Thymus (tissue), 11 donors: ENCODE measurements around the gene COL7A1. TPM values are rescaled to one million over a fixed set of nuclear protein-coding genes. Genes with fewer than 3 reads are reported as not detected.

Source experiments
- DNase-seq, 9 donors: peaks; one replicate each; pipeline ENCODE4 v3.0.0-alpha.2; 2013; ENCODE audit warnings: low spot score in 9 of 9, low read depth in 6 of 9, missing footprints in 1 of 9
- H3K27ac ChIP-seq, 2 donors: one replicate each; pipeline ENCODE4 v1.5.1; 2013; ENCODE audit warnings: control low read depth in 1 of 2, low read depth in 1 of 2, low read length in 1 of 2, mild to moderate bottlenecking in 1 of 2, moderate library complexity in 1 of 2
- H3K27me3 ChIP-seq, 2 donors: one replicate each; pipeline ENCODE4 v1.5.1; 2013; ENCODE audit warnings: low read length in 1 of 2; ENCODE audit not compliant: control insufficient read depth in 2 of 2, insufficient read depth in 1 of 2
- H3K36me3 ChIP-seq, 2 donors: one replicate each; pipeline ENCODE4 v1.5.1; 2013; ENCODE audit warnings: low read length in 1 of 2, mild to moderate bottlenecking in 1 of 2, moderate library complexity in 1 of 2; ENCODE audit not compliant: control insufficient read depth in 2 of 2, insufficient read depth in 2 of 2
- H3K4me1 ChIP-seq, 2 donors: one replicate each; pipeline ENCODE4 v1.5.1; 2013; ENCODE audit warnings: low read length in 2 of 2; ENCODE audit not compliant: control insufficient read depth in 2 of 2, insufficient read depth in 2 of 2
- H3K4me3 ChIP-seq, 2 donors: one replicate each; pipeline ENCODE4 v1.5.1; 2013; ENCODE audit warnings: low read length in 2 of 2, control low read depth in 1 of 2, mild to moderate bottlenecking in 1 of 2
- H3K9me3 ChIP-seq, 2 donors: one replicate each; pipeline ENCODE4 v1.5.1; 2013; ENCODE audit warnings: low read length in 1 of 2, mild to moderate bottlenecking in 1 of 2; ENCODE audit not compliant: control insufficient read depth in 2 of 2, insufficient read depth in 1 of 2
- WGBS: extraction: QIAGEN DNeasy Blood & Tissue Kit; methylation state at CpG from one replicate; pipeline ENCODE4 v1.1.7; 2013; 5-methylcytosine and 5-hydroxymethylcytosine counted together
- polyA plus RNA-seq: library from polyadenylated mRNA; stranded (reverse); fragments of 200-250 nt; gene quantifications from one replicate; pipeline ENCODE4 v1.2.3, GENCODE V29; 2013
- total RNA-seq: library from RNA; stranded (reverse); fragments of 120-200 nt; gene quantifications from one replicate; pipeline ENCODE4 v1.2.4, GENCODE V29; 2013
- donor health status: healthy.

COL7A1 gene
- total and polyA plus RNA-seq, 2 donors = 4.4 to 273 TPM

GRCh38 chr3:48562367-48563095, 32.6 kb downstream of the COL7A1 start:
- H3K9me3 ChIP-seq = peaks cover 0 to 5% of the 10 kb centered on the region in 2 donors
- peaks cover 0 to 14% of the 10 kb centered on the region in 2 donors for H3K27me3 ChIP-seq
- no peak for DNase-seq
- no peak overlapping the region for H3K4me3 ChIP-seq
- no peaks in the 10 kb centered on the region for H3K36me3 ChIP-seq
- no peak overlapping the region for H3K27ac ChIP-seq
- WGBS = 96% methylated on average over 20 of the region's 20 CpGs
- H3K4me1 ChIP-seq = peaks cover 0 to 29% of the 10 kb centered on the region in 2 donors

GRCh38 chr3:48561045-48561736, 33.9 kb downstream of the COL7A1 start:
- Histone ChIP-seq H3K27ac (no peak overlapping the region), H3K9me3 (peaks cover 0 to 5% of the 10 kb centered on the region in 2 donors), H3K36me3 (no peaks in the 10 kb centered on the region), H3K4me1 (peaks cover 1 to 40% of the 10 kb centered on the region in 2 donors), H3K27me3 (peaks cover 0 to 14% of the 10 kb centered on the region in 2 donors), H3K4me3 (no peak overlapping the region)
- peak in 1 of 9 donors; percentile 29 for DNase-seq
- 44% methylated on average over 21 of the region's 21 CpGs for WGBS

GRCh38 chr3:48560648-48561018, 34.5 kb downstream of the COL7A1 start:
- Histone ChIP-seq H3K4me3 (no peak overlapping the region), H3K4me1 (peaks cover 3 to 42% of the 10 kb centered on the region in 2 donors), H3K27ac (no peak overlapping the region)

GRCh38 chr3:48558493-48559134, 36.5 kb downstream of the COL7A1 start:
- Histone ChIP-seq H3K4me3 (no peak overlapping the region), H3K36me3 (no peaks in the 10 kb centered on the region), H3K27ac (no peak overlapping the region), H3K27me3 (peaks cover 0 to 14% of the 10 kb centered on the region in 2 donors), H3K9me3 (no peaks in the 10 kb centered on the region), H3K4me1 (peaks cover 3 to 42% of the 10 kb centered on the region in 2 donors)
- 88% methylated on average over 6 of the region's 6 CpGs for WGBS
- DNase-seq = no peak

More at GRCh38 chr3:48560648-48561018, 34.5 kb downstream of the COL7A1 start:
- peaks cover 0 to 5% of the 10 kb centered on the region in 2 donors for H3K9me3 ChIP-seq
- H3K27me3 ChIP-seq = peaks cover 0 to 14% of the 10 kb centered on the region in 2 donors
- DNase-seq = no peak
- 20% methylated on average over 5 of the region's 5 CpGs for WGBS
- no peaks in the 10 kb centered on the region for H3K36me3 ChIP-seq

GRCh38 chr3:48556796-48557626, 38.1 kb downstream of the COL7A1 start, which contains the start of gene PFKFB4:
TSS of gene PFKFB4 (minus strand) at chr3:48556803. CDS start at chr3:48556777, 26 bp downstream.
- peaks cover 3 to 42% of the 10 kb centered on the region in 2 donors for H3K4me1 ChIP-seq

GRCh38 chr3:48555949-48556795, 39.0 kb downstream of the COL7A1 start:
- H3K27me3 ChIP-seq = peaks cover 0 to 10% of the 10 kb centered on the region in 2 donors
- H3K36me3 ChIP-seq = no peaks in the 10 kb centered on the region

More at GRCh38 chr3:48556796-48557626, 38.1 kb downstream of the COL7A1 start, which contains the start of gene PFKFB4:
- WGBS = under 1% methylated on average over 53 of the region's 53 CpGs
- Histone ChIP-seq H3K36me3 (no peaks in the 10 kb centered on the region), H3K27me3 (peaks cover 0 to 12% of the 10 kb centered on the region in 2 donors), H3K4me3 (peak within 1 kb of the TSS; percentile 55 to 58), H3K27ac (peak within 1 kb of the TSS; percentile 58 to 82), H3K9me3 (no peaks in the 10 kb centered on the region)
- peak; percentile 97 to 99 (median 98) for DNase-seq

GRCh38 chr3:48555231-48555948, 39.7 kb downstream of the COL7A1 start:
- DNase-seq = no peak
- Histone ChIP-seq H3K27ac (no peak overlapping the region), H3K4me1 (peaks cover 3 to 34% of the 10 kb centered on the region in 2 donors), H3K27me3 (peaks cover 0 to 3% of the 10 kb centered on the region in 2 donors), H3K9me3 (no peaks in the 10 kb centered on the region), H3K36me3 (no peaks in the 10 kb centered on the region), H3K4me3 (no peak overlapping the region)
- 96% methylated on average over 10 of the region's 10 CpGs for WGBS

More at GRCh38 chr3:48555949-48556795, 39.0 kb downstream of the COL7A1 start:
- Histone ChIP-seq H3K4me1 (peaks cover 3 to 41% of the 10 kb centered on the region in 2 donors), H3K27ac (peak overlapping the region; percentile 43 to 58), H3K4me3 (peak overlapping the region; percentile 55 to 58), H3K9me3 (no peaks in the 10 kb centered on the region)
- DNase-seq = no peak
- 21% methylated on average over 29 of the region's 29 CpGs for WGBS
